Activated T-cell treated with anti-CD3 and anti-CD28 coated beads, Interleukin-2, amount 50 U/mL, for 72 hours (primary cell): ENCODE results near the gene ZCCHC24. TPM values are rescaled to one million over a fixed set of nuclear protein-coding genes. Genes with fewer than 3 reads are reported as not detected.
A peak's percentile ranks its signal among the peaks of the same experiment; 100 is the strongest.

Source experiments
- ATAC-seq, 2 donors: fragments of 150-1000 bp; cut with Tn5 transposase; replicated peaks in 1 of 2; 2 replicates each; pipeline ENCODE4 v1.10.0; 2021; ENCODE audit warnings: moderate library complexity in 2 of 2, mild to moderate bottlenecking in 1 of 2
- DNase-seq, 2 donors: peaks; one replicate each; pipeline ENCODE4 v3.0.0; 2021 to 2022; ENCODE audit warnings: mixed read lengths in 1 of 2
- H3K27ac Mint-ChIP-seq: one replicate; pipeline ENCODE4 v1.8.0; 2022; ENCODE audit warnings: mild to moderate bottlenecking, moderate library complexity, mixed read lengths
- H3K27me3 Mint-ChIP-seq: one replicate; pipeline ENCODE4 v1.8.0; 2022; ENCODE audit warnings: low read depth, mixed read lengths
- H3K36me3 Mint-ChIP-seq, 2 donors: one replicate each; pipeline ENCODE4 v1.8.0; 2022; ENCODE audit warnings: mixed read lengths in 2 of 2, mild to moderate bottlenecking in 1 of 2; ENCODE audit not compliant: insufficient read depth in 2 of 2
- H3K4me1 Mint-ChIP-seq: one replicate; pipeline ENCODE4 v1.8.0; 2022; ENCODE audit warnings: low read depth, mixed read lengths
- H3K4me3 Mint-ChIP-seq, 2 donors: one replicate each; pipeline ENCODE4 v1.8.0; 2022; ENCODE audit warnings: mild to moderate bottlenecking in 2 of 2, mixed read lengths in 2 of 2, moderate library complexity in 2 of 2
- H3K9me3 Mint-ChIP-seq, 2 donors: one replicate each; pipeline ENCODE4 v1.8.0; 2022; ENCODE audit warnings: mixed read lengths in 2 of 2
- total RNA-seq, 2 donors: library from RNA; stranded (reverse); gene quantifications; one replicate each; pipeline ENCODE4 v1.2.3, GENCODE V29; 2022

Gene ZCCHC24
- total RNA-seq, 2 donors from 2014 or later: 1.1 to 1.7 TPM

- no peak overlapping the region for H3K27ac Mint-ChIP-seq
- H3K36me3 Mint-ChIP-seq: peaks cover 29 to 45% of the 10 kb centered on the region in 2 donors
- H3K4me3 Mint-ChIP-seq: no peak overlapping the region
- H3K27me3 Mint-ChIP-seq: no peaks in the 10 kb centered on the region
- ATAC-seq (no peak), DNase-seq (no peak)
- no peaks in the 10 kb centered on the region for H3K9me3 Mint-ChIP-seq
- H3K4me1 Mint-ChIP-seq: peaks cover 67% of the 10 kb centered on the region
Observed at GRCh38 chr10:79351332-79351731, 94.1 kb downstream of the ZCCHC24 start.

DNA sequence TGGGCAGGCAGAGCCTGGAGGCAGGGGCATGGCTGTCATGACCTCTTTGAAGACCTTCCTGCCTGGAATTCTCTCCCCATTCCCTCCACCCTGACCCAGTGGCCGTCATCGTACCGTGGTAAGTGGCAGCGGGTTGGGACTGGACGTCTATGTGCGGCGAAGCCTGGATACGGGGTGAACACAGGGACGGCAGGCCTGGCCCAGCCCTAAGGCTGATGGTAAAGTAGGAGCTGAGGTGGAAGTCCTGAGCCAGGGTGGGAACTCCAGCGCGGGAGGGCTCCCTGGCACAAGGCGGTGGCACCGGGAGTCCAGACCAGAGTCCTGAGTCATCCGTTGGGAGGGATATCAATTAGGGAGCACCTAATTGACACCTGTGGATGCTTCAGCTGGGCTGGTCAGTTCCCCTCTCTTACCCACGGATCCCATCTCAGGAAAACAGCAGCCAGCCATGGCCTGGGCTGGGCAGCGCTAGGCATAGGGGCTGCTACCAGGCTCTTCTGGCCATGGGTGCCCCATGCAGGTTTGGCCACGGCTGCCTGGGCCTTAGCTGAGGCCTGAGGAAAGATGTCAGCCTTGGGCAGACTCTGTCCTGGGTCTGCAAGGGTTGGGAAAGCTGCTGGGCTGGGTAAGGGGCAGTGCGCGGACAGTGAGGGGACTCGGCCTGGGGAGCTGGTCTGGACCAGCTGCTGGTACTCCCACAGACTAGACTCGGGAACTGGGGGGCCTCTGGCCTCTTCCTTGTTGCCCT is 94.8 kb downstream of the ZCCHC24 start:
- Mint-ChIP-seq H3K27ac (peak overlapping the region; percentile 98), H3K36me3 (peaks cover 29 to 43% of the 10 kb centered on the region in 2 donors), H3K4me3 (peak overlapping the region in 1 of 2 donors; percentile 44), H3K27me3 (no peaks in the 10 kb centered on the region), H3K9me3 (no peaks in the 10 kb centered on the region), H3K4me1 (peaks cover 60% of the 10 kb centered on the region)
- no peak for ATAC-seq
- DNase-seq: no peak

DNA sequence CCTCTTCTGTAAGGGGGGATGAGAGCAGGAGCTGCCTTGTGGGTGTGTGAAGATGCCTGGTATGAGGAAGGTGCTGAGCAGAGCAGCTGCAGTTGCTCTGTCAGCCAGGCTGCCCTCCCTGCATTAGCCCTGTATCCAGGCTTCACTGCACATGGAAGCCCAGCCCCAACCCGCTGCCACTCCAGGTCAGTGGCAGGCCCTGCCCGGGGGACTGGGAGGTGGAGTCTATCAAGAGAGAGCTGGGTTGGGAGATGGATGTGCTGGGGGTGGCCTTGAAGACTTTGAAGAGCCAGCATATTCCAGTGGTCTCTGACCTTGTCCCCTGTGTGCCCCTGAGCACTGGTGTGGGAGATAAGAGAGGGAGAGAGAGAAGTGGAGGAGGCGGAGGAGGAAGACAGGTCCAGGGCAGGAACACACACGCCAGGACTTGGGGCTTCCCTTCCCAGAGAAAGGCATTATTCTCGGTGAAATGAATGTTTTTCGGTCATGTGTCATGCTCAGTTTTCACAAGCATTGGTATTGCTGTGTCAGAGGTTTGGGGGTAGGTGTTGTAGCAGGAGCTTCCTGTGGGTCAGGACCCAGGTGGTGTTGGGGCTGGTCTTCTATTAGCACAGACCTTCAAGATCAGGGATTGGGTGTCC is 95.5 kb downstream of the ZCCHC24 start:
- peaks cover 53% of the 10 kb centered on the region for H3K4me1 Mint-ChIP-seq
- no peak for ATAC-seq
- no peaks in the 10 kb centered on the region for H3K9me3 Mint-ChIP-seq
- DNase-seq: no peak
- H3K36me3 Mint-ChIP-seq: peaks cover 29 to 36% of the 10 kb centered on the region in 2 donors
- peak overlapping the region; percentile 98 for H3K27ac Mint-ChIP-seq
- H3K4me3 Mint-ChIP-seq: peak overlapping the region; percentile 88 to 92
- H3K27me3 Mint-ChIP-seq: no peaks in the 10 kb centered on the region

GRCh38 chr10:79349072-79349491 is 96.3 kb downstream of the ZCCHC24 start:
- Mint-ChIP-seq H3K27ac (peak overlapping the region; percentile 98), H3K27me3 (no peaks in the 10 kb centered on the region), H3K4me3 (peak overlapping the region; percentile 88 to 92), H3K4me1 (peaks cover 45% of the 10 kb centered on the region), H3K36me3 (peaks cover 26 to 30% of the 10 kb centered on the region in 2 donors), H3K9me3 (no peaks in the 10 kb centered on the region)
- DNase-seq (no peak), ATAC-seq (no peak)

DNA sequence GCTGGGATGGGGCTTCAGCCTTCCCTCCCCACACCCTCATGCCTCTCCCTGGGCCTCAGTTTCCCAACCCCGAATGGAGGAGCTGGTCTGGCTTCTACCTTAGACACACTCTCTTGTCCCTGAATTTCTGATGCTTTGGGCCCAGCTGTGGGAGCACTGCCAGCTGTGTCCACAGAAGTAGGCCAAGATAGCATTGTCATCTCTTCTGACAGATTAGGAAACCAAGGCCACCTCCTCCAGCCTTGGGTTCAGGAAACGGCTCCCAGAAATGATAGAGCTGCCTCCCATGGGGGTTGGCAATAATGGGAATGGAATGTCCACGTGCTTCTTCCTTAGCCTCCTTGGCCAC is 96.8 kb downstream of the ZCCHC24 start:
- peaks cover 40% of the 10 kb centered on the region for H3K4me1 Mint-ChIP-seq
- peak overlapping the region; percentile 98 for H3K27ac Mint-ChIP-seq
- peak overlapping the region; percentile 88 to 92 for H3K4me3 Mint-ChIP-seq
- H3K36me3 Mint-ChIP-seq: peaks cover 23 to 27% of the 10 kb centered on the region in 2 donors
- no peaks in the 10 kb centered on the region for H3K9me3 Mint-ChIP-seq
- DNase-seq (no peak), ATAC-seq (no peak)
- H3K27me3 Mint-ChIP-seq: no peaks in the 10 kb centered on the region

- Mint-ChIP-seq H3K36me3 (peaks cover 18 to 22% of the 10 kb centered on the region in 2 donors), H3K9me3 (no peaks in the 10 kb centered on the region), H3K4me1 (peaks cover 35% of the 10 kb centered on the region), H3K27me3 (no peaks in the 10 kb centered on the region), H3K4me3 (peak overlapping the region; percentile 88 to 92), H3K27ac (peak overlapping the region; percentile 98)
- peak; percentile 68 to 76 for ATAC-seq
- DNase-seq: peak; percentile 83 to 88
Observed at GRCh38 chr10:79347894-79348639, 97.4 kb downstream of the ZCCHC24 start.

DNA sequence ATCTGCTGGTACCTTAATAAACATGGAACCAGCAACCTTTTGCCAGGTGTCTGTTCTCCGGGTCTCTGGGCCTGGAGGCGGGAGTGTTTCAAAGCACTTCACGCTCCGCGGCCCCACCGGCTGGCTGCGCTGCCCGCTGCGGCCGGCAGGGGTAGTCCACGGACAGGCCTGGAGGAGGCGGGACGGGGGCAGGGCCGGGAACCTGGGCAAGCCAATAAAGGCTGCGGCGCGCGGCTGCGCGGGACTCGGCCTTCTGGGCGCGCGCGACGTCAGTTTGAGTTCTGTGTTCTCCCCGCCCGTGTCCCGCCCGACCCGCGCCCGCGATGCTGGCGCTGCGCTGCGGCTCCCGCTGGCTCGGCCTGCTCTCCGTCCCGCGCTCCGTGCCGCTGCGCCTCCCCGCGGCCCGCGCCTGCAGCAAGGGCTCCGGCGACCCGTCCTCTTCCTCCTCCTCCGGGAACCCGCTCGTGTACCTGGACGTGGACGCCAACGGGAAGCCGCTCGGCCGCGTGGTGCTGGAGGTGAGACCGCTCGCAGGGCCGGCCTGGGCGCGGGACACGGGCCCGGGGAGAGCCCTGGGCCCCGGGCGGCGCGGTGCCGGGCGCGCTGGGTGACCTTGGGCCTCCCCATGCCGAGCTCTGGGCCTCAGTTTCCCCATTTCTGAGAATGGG is 98.1 kb downstream of the ZCCHC24 start, which contains the start of gene PPIF:
Gene PPIF, plus strand, starts transcription at position 244 of the 668 bp plus-strand sequence. Its CDS starts 80 bp downstream, at position 324.
- H3K9me3 Mint-ChIP-seq: no peaks in the 10 kb centered on the region
- H3K27me3 Mint-ChIP-seq: no peaks in the 10 kb centered on the region
- H3K36me3 Mint-ChIP-seq: peaks cover 17 to 21% of the 10 kb centered on the region in 2 donors
- peaks cover 32% of the 10 kb centered on the region for H3K4me1 Mint-ChIP-seq
- H3K27ac Mint-ChIP-seq: peak within 1 kb of the TSS; percentile 98
- peak; percentile 88 to 92 for ATAC-seq
- peak within 1 kb of the TSS; percentile 88 to 92 for H3K4me3 Mint-ChIP-seq
- DNase-seq: peak; percentile 95 to 98

DNA sequence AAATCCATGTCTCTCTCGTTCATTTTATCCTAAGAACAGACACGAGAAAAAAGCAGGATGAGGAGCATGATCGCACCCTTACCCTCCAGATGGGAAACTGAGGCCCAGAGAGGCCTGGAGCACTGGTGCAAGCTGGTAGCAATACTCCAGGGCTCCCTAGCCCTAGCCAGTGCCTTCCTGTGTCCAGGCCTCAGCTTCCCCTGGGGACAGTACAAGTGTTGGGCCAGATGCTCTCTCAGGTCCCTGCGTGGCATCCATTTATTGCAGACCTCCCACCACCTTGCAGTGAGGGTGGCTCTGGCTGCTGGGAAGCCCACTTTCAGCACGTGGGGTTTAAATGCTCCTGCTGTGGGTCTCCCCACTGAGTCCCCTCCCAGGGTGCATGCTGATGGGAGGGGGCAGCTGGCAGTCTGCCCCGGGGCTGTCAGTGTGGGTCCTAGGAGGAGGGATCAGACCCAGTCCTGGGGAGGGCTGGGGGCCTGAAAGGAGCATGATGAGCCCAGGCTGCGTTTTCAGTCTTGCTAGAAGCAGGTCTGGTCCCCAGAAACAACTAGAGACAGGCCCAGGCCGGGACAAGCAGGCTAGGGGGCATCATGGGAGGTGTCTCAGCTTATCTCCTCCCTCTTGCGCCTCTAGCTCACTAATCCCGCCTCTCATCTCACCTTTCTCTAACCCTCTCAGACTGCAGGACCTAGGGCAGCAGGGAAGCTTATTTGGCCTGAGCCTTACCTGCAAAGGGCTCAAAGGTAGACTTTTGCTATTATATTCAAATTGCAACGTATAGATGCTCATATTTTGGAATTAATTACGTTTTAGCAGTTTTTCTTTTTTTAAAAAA is 98.8 kb downstream of the ZCCHC24 start:
- H3K27me3 Mint-ChIP-seq: no peaks in the 10 kb centered on the region
- peaks cover 13 to 18% of the 10 kb centered on the region in 2 donors for H3K36me3 Mint-ChIP-seq
- H3K9me3 Mint-ChIP-seq: no peaks in the 10 kb centered on the region
- peaks cover 28% of the 10 kb centered on the region for H3K4me1 Mint-ChIP-seq
- H3K4me3 Mint-ChIP-seq: peak overlapping the region; percentile 88 to 92
- no peak for DNase-seq
- ATAC-seq: no peak
- no peak overlapping the region for H3K27ac Mint-ChIP-seq

GRCh38 chr10:79346012-79346340 is 99.4 kb downstream of the ZCCHC24 start:
- DNase-seq (no peak), ATAC-seq (no peak)
- peaks cover 26% of the 10 kb centered on the region for H3K4me1 Mint-ChIP-seq
- no peaks in the 10 kb centered on the region for H3K9me3 Mint-ChIP-seq
- peaks cover 12 to 17% of the 10 kb centered on the region in 2 donors for H3K36me3 Mint-ChIP-seq
- H3K4me3 Mint-ChIP-seq: no peak overlapping the region
- no peak overlapping the region for H3K27ac Mint-ChIP-seq
- no peaks in the 10 kb centered on the region for H3K27me3 Mint-ChIP-seq

- Mint-ChIP-seq H3K36me3 (peaks cover 12 to 15% of the 10 kb centered on the region in 2 donors), H3K27me3 (no peaks in the 10 kb centered on the region), H3K4me3 (no peak overlapping the region), H3K4me1 (peaks cover 21% of the 10 kb centered on the region), H3K9me3 (no peaks in the 10 kb centered on the region), H3K27ac (no peak overlapping the region)
- no peak for DNase-seq
- ATAC-seq: no peak
Observed at GRCh38 chr10:79345241-79346011, 100.0 kb downstream of the ZCCHC24 start.

DNA sequence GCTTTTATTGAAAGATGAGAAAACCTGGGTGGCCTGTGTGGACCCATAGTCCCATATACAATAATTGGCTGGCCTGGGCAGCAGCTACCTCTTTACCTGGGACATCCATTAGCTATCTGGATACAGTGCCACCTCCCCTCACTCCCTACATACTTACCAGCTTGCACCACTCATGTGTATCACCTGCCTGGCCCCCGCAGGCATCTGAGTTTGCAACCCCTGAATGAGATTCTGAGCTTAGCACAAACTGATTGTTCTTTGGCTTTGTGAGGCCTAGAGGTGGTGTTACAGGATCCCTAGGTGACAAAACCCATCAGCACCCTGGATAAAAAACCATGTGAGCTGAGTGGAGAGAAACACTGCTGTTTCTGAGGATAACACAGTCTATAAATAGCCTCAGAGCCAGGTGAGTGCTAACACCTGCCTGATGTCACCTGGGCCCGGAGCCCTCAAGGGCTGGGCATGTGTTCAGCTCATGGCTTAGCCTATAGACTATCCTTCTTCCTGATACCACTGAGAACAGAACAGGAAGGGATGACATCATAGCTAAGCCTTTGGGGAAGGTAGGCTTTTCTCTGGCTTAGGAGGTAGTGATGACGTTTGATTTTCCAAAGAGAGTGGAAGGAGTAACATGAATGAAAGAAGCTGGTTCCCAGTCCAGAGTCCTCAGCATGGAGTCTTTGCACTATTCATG is 100.8 kb downstream of the ZCCHC24 start:
- ATAC-seq (no peak), DNase-seq (no peak)
- no peaks in the 10 kb centered on the region for H3K27me3 Mint-ChIP-seq
- H3K36me3 Mint-ChIP-seq: peaks cover 8 to 9% of the 10 kb centered on the region in 2 donors
- peaks cover 13% of the 10 kb centered on the region for H3K4me1 Mint-ChIP-seq
- H3K27ac Mint-ChIP-seq: no peak overlapping the region
- no peaks in the 10 kb centered on the region for H3K9me3 Mint-ChIP-seq
- no peak overlapping the region for H3K4me3 Mint-ChIP-seq
